ENCODE measurements around the gene THAP4. TPM values are rescaled to one million over a fixed set of nuclear protein-coding genes. Genes with fewer than 3 reads are reported as not detected.

Gene THAP4
- total RNA-seq = 45.5 and 47.0 TPM in 2 replicates

GRCh38 chr2:241637018-241637794 is at the start of gene THAP4, which contains the start of gene ATG4B:
Gene THAP4 (minus strand): TSS chr2:241637158. CDS start chr2:241637017, 141 bp downstream.
Gene ATG4B (plus strand): TSS chr2:241637693. CDS start chr2:241637715, 22 bp downstream.

GRCh38 chr2:241558532-241559322 is 78.2 kb downstream of the THAP4 start, which contains the start of gene BOK:
Gene BOK (plus strand): TSS chr2:241558745. CDS start chr2:241559484, 739 bp downstream.

Other genes starting within 250 kb of the THAP4 start
- gene STK25, start 128.6 kb downstream of the THAP4 start, total RNA-seq = 216 and 299 TPM in 2 replicates
- gene BOK, start 78.4 kb downstream of the THAP4 start, total RNA-seq = 45.3 and 48.4 TPM in 2 replicates
- gene ATG4B, start 535 bp upstream of the THAP4 start, total RNA-seq = 64.6 and 71.4 TPM in 2 replicates
- gene DTYMK, start 49.7 kb upstream of the THAP4 start, total RNA-seq = 86.7 and 102 TPM in 2 replicates
- 12.7 and 39.9 TPM in 2 replicates for gene ING5, start 64.9 kb upstream of the THAP4 start, total RNA-seq
- gene D2HGDH, start 97.5 kb upstream of the THAP4 start, total RNA-seq = 16.1 and 17.0 TPM in 2 replicates
- not detected in 2 replicates for gene GAL3ST2, start 139.7 kb upstream of the THAP4 start, total RNA-seq
- not detected in 2 replicates for gene NEU4, start 172.0 kb upstream of the THAP4 start, total RNA-seq
- not detected in 2 replicates for gene PDCD1, start 221.7 kb upstream of the THAP4 start, total RNA-seq
- not detected in 2 replicates for gene RTP5, start 232.6 kb upstream of the THAP4 start, total RNA-seq

All from myometrial cell (primary cell).